NT2/D1 (cell line): ENCODE data around the gene GRK6.
A peak's percentile ranks its signal among the peaks of the same experiment; 100 is the strongest.

Experiments
- DNase-seq: peaks from one replicate; pipeline ENCODE4 v3.0.0-alpha.2; 2011; ENCODE audit warnings: low read depth, low spot score
- H3K27me3 ChIP-seq: 2 replicates; pipeline ENCODE4 v1.6.0; 2011; ENCODE audit warnings: mild to moderate bottlenecking; ENCODE audit not compliant: insufficient read length, insufficient read depth
- H3K36me3 ChIP-seq: 2 replicates; pipeline ENCODE4 v1.6.1; 2011; ENCODE audit warnings: mild to moderate bottlenecking, low read length, mixed read lengths; ENCODE audit not compliant: insufficient read depth, insufficient read length
- H3K4me1 ChIP-seq: 2 replicates; pipeline ENCODE4 v1.5.1; 2011; ENCODE audit not compliant: insufficient read depth, insufficient read length
- H3K4me3 ChIP-seq: 2 replicates; pipeline ENCODE4 v1.5.1; 2011; ENCODE audit warnings: low read depth; ENCODE audit not compliant: insufficient read length
- H3K9ac ChIP-seq: 2 replicates; pipeline ENCODE4 v1.6.0; 2011; ENCODE audit warnings: low read depth; ENCODE audit not compliant: insufficient read length
- H3K9me3 ChIP-seq: 2 replicates; pipeline ENCODE4 v1.5.1; 2011; ENCODE audit warnings: mild to moderate bottlenecking, low read length; ENCODE audit not compliant: insufficient read depth
- SUZ12 ChIP-seq: IDR thresholded peaks from 2 replicates; pipeline ENCODE4 v1.6.1; 2011; ENCODE audit not compliant: insufficient read length, insufficient read depth; ENCODE audit errors: extremely low read depth
- YY1 ChIP-seq: IDR thresholded peaks from 2 replicates; pipeline ENCODE4 v1.6.1; 2011; ENCODE audit not compliant: insufficient read length, insufficient read depth
- ZNF274 ChIP-seq: IDR thresholded peaks from 2 replicates; pipeline ENCODE4 v1.6.1; 2011; ENCODE audit warnings: mild to moderate bottlenecking, low read depth, low read length

Gene GRK6

DNA sequence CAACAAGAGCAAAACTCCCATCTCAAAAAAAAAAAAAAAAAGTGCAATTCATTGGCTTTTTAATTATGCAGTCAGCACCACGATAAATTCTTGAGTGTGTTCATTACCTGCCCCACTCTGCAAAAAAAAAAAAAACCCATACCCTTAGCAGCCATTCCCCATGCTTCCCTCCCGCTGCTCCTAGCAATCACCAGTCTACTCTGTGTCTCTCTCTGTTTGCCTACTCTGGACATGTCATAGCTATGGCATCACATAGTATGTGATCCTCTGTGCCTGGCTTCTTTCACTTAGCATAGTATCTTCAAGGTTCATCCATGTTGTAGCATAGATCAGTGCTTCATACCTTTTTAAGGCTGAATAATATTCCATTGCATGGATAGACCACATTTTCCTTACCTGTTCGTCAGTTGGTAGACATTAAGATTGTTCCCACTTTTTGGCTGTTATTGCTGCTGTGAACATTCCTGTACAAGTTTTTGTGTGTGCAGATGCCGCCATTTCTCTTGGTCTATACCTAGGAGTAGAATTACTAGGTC is 13.1 kb downstream of the GRK6 start:
- no peak for TF ChIP-seq SUZ12
- TF ChIP-seq ZNF274 = no peak
- TF ChIP-seq YY1 = no peak
- no peak overlapping the region for H3K4me3 ChIP-seq
- no peak overlapping the region for H3K9ac ChIP-seq
- DNase-seq = no peak
- H3K27me3 ChIP-seq = no peaks in the 10 kb centered on the region
- no peaks in the 10 kb centered on the region for H3K9me3 ChIP-seq
- H3K4me1 ChIP-seq = peaks cover 19% of the 10 kb centered on the region
- H3K36me3 ChIP-seq = peaks cover 83% of the 10 kb centered on the region

DNA sequence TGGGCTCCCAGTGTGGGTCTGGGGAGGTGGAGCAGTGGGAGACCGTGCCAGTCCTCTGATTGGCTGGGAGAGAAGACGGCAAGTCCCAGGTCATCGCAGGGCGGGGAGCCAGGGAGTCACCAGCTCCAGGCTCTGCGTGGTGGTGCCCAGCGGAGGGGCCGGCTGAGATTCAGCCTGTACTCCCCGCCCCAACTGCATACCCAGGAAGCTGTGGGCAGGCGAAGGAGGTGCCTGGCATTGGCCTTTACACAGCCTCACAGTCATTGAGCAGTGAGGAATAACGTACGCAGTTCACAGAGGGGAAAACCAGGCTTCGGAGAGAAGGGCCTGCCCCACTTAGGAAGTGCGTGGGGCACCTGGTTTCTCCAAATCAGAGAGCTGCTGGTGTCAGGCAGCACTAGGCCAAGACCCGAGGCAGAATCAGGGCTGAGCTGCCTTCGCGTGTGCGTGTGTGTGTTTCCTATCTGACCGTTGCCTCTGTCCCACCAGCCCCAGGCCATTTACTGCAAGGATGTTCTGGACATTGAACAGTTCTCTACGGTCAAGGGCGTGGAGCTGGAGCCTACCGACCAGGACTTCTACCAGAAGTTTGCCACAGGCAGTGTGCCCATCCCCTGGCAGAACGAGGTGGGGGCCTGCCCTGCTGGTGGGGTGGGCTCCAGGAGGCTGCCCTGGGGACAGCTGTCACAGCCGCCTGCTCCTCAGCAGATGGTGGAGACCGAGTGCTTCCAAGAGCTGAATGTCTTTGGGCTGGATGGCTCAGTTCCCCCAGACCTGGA is 13.9 kb downstream of the GRK6 start:
- Histone ChIP-seq H3K4me3 (no peak overlapping the region), H3K9ac (no peak overlapping the region), H3K9me3 (no peaks in the 10 kb centered on the region), H3K27me3 (no peaks in the 10 kb centered on the region), H3K4me1 (peaks cover 19% of the 10 kb centered on the region), H3K36me3 (peaks cover 75% of the 10 kb centered on the region)
- no peak for TF ChIP-seq YY1
- no peak for TF ChIP-seq ZNF274
- TF ChIP-seq SUZ12 = no peak
- DNase-seq = no peak

GRCh38 chr5:177440990-177441780 is 14.7 kb downstream of the GRK6 start:
- H3K9me3 ChIP-seq = no peaks in the 10 kb centered on the region
- no peak for TF ChIP-seq SUZ12
- peaks cover 68% of the 10 kb centered on the region for H3K36me3 ChIP-seq
- peaks cover 21% of the 10 kb centered on the region for H3K4me1 ChIP-seq
- no peak for DNase-seq
- H3K4me3 ChIP-seq = no peak overlapping the region
- H3K9ac ChIP-seq = peak overlapping the region; percentile 43
- peaks cover 2% of the 10 kb centered on the region for H3K27me3 ChIP-seq

GRCh38 chr5:177442066-177442826 is 15.8 kb downstream of the GRK6 start:
- TF ChIP-seq YY1 (no peak), SUZ12 (no peak)
- H3K9me3 ChIP-seq = no peaks in the 10 kb centered on the region
- H3K36me3 ChIP-seq = peaks cover 61% of the 10 kb centered on the region
- peaks cover 23% of the 10 kb centered on the region for H3K4me1 ChIP-seq
- peak overlapping the region; percentile 34 for H3K9ac ChIP-seq
- no peak overlapping the region for H3K4me3 ChIP-seq
- peaks cover 5% of the 10 kb centered on the region for H3K27me3 ChIP-seq
- DNase-seq = no peak

- H3K27me3 ChIP-seq = peaks cover 5% of the 10 kb centered on the region
- no peak for TF ChIP-seq SUZ12
- TF ChIP-seq ZNF274 = no peak
- no peak for TF ChIP-seq YY1
- H3K9me3 ChIP-seq = no peaks in the 10 kb centered on the region
- H3K4me3 ChIP-seq = no peak overlapping the region
- H3K4me1 ChIP-seq = peaks cover 26% of the 10 kb centered on the region
- no peak overlapping the region for H3K9ac ChIP-seq
- no peak for DNase-seq
- peaks cover 51% of the 10 kb centered on the region for H3K36me3 ChIP-seq
Observed at GRCh38 chr5:177443144-177443983, 16.9 kb downstream of the GRK6 start.
